ENCODE data around the gene UCP2.
"Not testable (repeated sequence)": the region's sequence is repeated elsewhere in the genome, so short reads cannot be mapped to it uniquely, and the experiment has no call there.

UCP2 gene

GRCh38 chr11:73944901-73945300 lies 37.7 kb downstream of the UCP2 start:
- H3K36me3 ChIP-seq, result no peaks in the 10 kb centered on the region
- intact Hi-C loops (cut with DNase I; ENCODE audit: low total_unique reads), result no loop called here
- no peaks in the 10 kb centered on the region for H3K9me3 ChIP-seq

GRCh38 chr11:73944085-73944484 lies 38.6 kb downstream of the UCP2 start:
- no peak overlapping the region for H3K4me3 ChIP-seq
- no peak for TF ChIP-seq CTCF (IDR thresholded peaks at IDR 0.05)
- peaks cover 0 to 10% (median 0%) of the 10 kb centered on the region in 4 donors for H3K4me1 ChIP-seq
- no peak overlapping the region for H3K27ac ChIP-seq
- DNase-seq, result no peak
- no peaks in the 10 kb centered on the region for H3K27me3 ChIP-seq
- H3K9me3 ChIP-seq, result no peaks in the 10 kb centered on the region
- H3K36me3 ChIP-seq, result no peaks in the 10 kb centered on the region
- intact Hi-C loops (cut with DNase I; ENCODE audit: low total_unique reads), result no loop called here

More at GRCh38 chr11:73944901-73945300, 37.7 kb downstream of the UCP2 start:
- no peak for TF ChIP-seq CTCF (IDR thresholded peaks at IDR 0.05)
- DNase-seq, result no peak
- Histone ChIP-seq H3K27me3 (no peaks in the 10 kb centered on the region), H3K4me1 (peaks cover 0 to 10% (median 0%) of the 10 kb centered on the region in 4 donors), H3K27ac (no peak overlapping the region), H3K4me3 (no peak overlapping the region)

GRCh38 chr11:73942010-73942409 lies 40.6 kb downstream of the UCP2 start:
- Histone ChIP-seq H3K27ac (no peak overlapping the region), H3K27me3 (no peaks in the 10 kb centered on the region), H3K36me3 (no peaks in the 10 kb centered on the region), H3K4me1 (peaks cover 0 to 10% (median 0%) of the 10 kb centered on the region in 4 donors), H3K9me3 (no peaks in the 10 kb centered on the region), H3K4me3 (no peak overlapping the region)
- intact Hi-C loops (cut with DNase I; ENCODE audit: low total_unique reads), result no loop called here
- DNase-seq, result no peak
- no peak for TF ChIP-seq CTCF (IDR thresholded peaks at IDR 0.05)

GRCh38 chr11:73940801-73941570 lies 41.7 kb downstream of the UCP2 start:
- Histone ChIP-seq H3K4me1 (peaks cover 0 to 10% (median 0%) of the 10 kb centered on the region in 4 donors), H3K27ac (no peak overlapping the region), H3K27me3 (no peaks in the 10 kb centered on the region), H3K4me3 (no peak overlapping the region), H3K36me3 (no peaks in the 10 kb centered on the region), H3K9me3 (no peaks in the 10 kb centered on the region)
- DNase-seq, result no peak
- TF ChIP-seq CTCF (IDR thresholded peaks at IDR 0.05), result no peak
- intact Hi-C loops (cut with DNase I; ENCODE audit: low total_unique reads), result no loop called here

- H3K9me3 ChIP-seq, result no peaks in the 10 kb centered on the region
- H3K36me3 ChIP-seq, result peaks cover 0 to 3% (median 0%) of the 10 kb centered on the region in 3 donors
- no peak for TF ChIP-seq CTCF (IDR thresholded peaks at IDR 0.05)
- intact Hi-C loops (cut with DNase I; ENCODE audit: low total_unique reads), result no loop called here
- H3K4me1 ChIP-seq, result peaks cover 0 to 10% (median 0%) of the 10 kb centered on the region in 4 donors
- H3K4me3 ChIP-seq, result no peak overlapping the region
- H3K27me3 ChIP-seq, result no peaks in the 10 kb centered on the region
- DNase-seq, result no peak
- no peak overlapping the region for H3K27ac ChIP-seq
These were observed 43.5 kb downstream of the UCP2 start for GRCh38 chr11:73939096-73939495.

- H3K4me3 ChIP-seq; H3K9me3 ChIP-seq; H3K4me1 ChIP-seq; DNase-seq; intact Hi-C loops (cut with DNase I; ENCODE audit: low total_unique reads); H3K27me3 ChIP-seq; H3K27ac ChIP-seq: not testable (repeated sequence)
- peaks cover 0 to 19% (median 10%) of the 10 kb centered on the region in 3 donors for H3K36me3 ChIP-seq
These were observed 46.6 kb downstream of the UCP2 start for GRCh38 chr11:73936047-73936446.

Measured in tibial artery (tissue), 4 donors.